CD4-positive, alpha-beta memory T cell (primary cell): ENCODE data around the gene IWS1. TPM values are rescaled to one million over a fixed set of nuclear protein-coding genes. Genes with fewer than 3 reads are reported as not detected.

ENCODE experiments used
- CTCF ChIA-PET: fragments of 350-600 bp; sonication (Branson Sonifier 250); formaldehyde crosslinking; loops from one replicate; lab custom pipeline; 2021; ENCODE audit warnings: inconsistent platforms; ENCODE audit not compliant: partially characterized antibody; lab: Charles Lee
- POLR2A ChIA-PET: fragments of 350-600 bp; sonication (Branson Sonifier 250); formaldehyde crosslinking; loops from one replicate; lab custom pipeline; 2021; ENCODE audit not compliant: partially characterized antibody; lab: Charles Lee
- DNase-seq, 5 donors: peaks; one replicate each; pipeline versions ENCODE4 v3.0.0 to v3.0.0-alpha.2; 2020 to 2022; ENCODE audit warnings: mixed read lengths in 1 of 5
- H3K27ac ChIP-seq: one replicate; pipeline ENCODE4 v1.7.0; 2013; ENCODE audit warnings: low read depth, low read length
- H3K27me3 ChIP-seq: 2 replicates; pipeline ENCODE4 v1.7.0; 2013; ENCODE audit warnings: mild to moderate bottlenecking, low read length, moderate library complexity; ENCODE audit not compliant: insufficient read depth
- H3K36me3 ChIP-seq: 2 replicates; pipeline ENCODE4 v1.7.0; 2013; ENCODE audit warnings: mild to moderate bottlenecking, low read length, moderate library complexity; ENCODE audit not compliant: insufficient read depth
- H3K4me1 ChIP-seq: 2 replicates; pipeline ENCODE4 v1.7.0; 2013; ENCODE audit warnings: mild to moderate bottlenecking, low read length, moderate library complexity; ENCODE audit not compliant: insufficient read depth
- H3K4me3 ChIP-seq, 2 donors: one replicate each; pipeline ENCODE4 v1.7.0; 2013; ENCODE audit warnings: low read length in 2 of 2, mild to moderate bottlenecking in 1 of 2
- H3K9me3 ChIP-seq, 2 donors: one replicate each; pipeline ENCODE4 v1.7.0; 2013; ENCODE audit warnings: low read length in 2 of 2, control low read depth in 1 of 2; ENCODE audit not compliant: control insufficient read depth in 1 of 2
- H3K27ac Mint-ChIP-seq, 7 donors: one replicate each; pipeline ENCODE4 v1.8.0; 2020 to 2021; ENCODE audit warnings: mixed read lengths in 7 of 7, mild to moderate bottlenecking in 6 of 7, inconsistent platforms in 3 of 7, moderate library complexity in 3 of 7
- H3K27me3 Mint-ChIP-seq, 2 donors: one replicate each; pipeline ENCODE4 v1.8.0; 2020 to 2021; ENCODE audit warnings: mixed read lengths in 2 of 2
- H3K36me3 Mint-ChIP-seq, 2 donors: one replicate each; pipeline ENCODE4 v1.8.0; 2020 to 2021; ENCODE audit warnings: mixed read lengths in 2 of 2, inconsistent platforms in 1 of 2, mild to moderate bottlenecking in 1 of 2
- H3K4me1 Mint-ChIP-seq, 4 donors: one replicate each; pipeline ENCODE4 v1.8.0; 2020 to 2021; ENCODE audit warnings: mixed read lengths in 4 of 4, mild to moderate bottlenecking in 1 of 4
- H3K4me3 Mint-ChIP-seq, 8 donors: one replicate each; pipeline ENCODE4 v1.8.0; 2020 to 2021; ENCODE audit warnings: mixed read lengths in 8 of 8, mild to moderate bottlenecking in 7 of 8, moderate library complexity in 6 of 8, inconsistent platforms in 3 of 8
- H3K9me3 Mint-ChIP-seq, 8 donors: one replicate each; pipeline ENCODE4 v1.8.0; 2020 to 2021; ENCODE audit warnings: mixed read lengths in 8 of 8, mild to moderate bottlenecking in 5 of 8, inconsistent platforms in 3 of 8, moderate library complexity in 1 of 8
- intact Hi-C: fragments of 100-400 bp; cut with micrococcal nuclease; formaldehyde crosslinking; loops from one replicate; pipeline ENCODE4 v1.15.1; 2023
- polyA plus RNA-seq, 2 donors: library from polyadenylated mRNA; unstranded; fragments of 300-500 nt; fragmentation: Illumina TruSeq; gene quantifications; one replicate each; pipeline ENCODE4 v1.2.3, GENCODE V29; 2021
- total RNA-seq, 2 experiments: library from RNA; stranded (reverse); gene quantifications; one replicate each; pipeline ENCODE4 v1.2.3, GENCODE V29; 2021

Gene IWS1
- total and polyA plus RNA-seq, 4 experiments from 2014 or later = 4.4 to 59.7 (median 47.4) TPM

- Mint-ChIP-seq H3K4me3 (no peak overlapping the region), H3K9me3 (peaks cover 1 to 20% (median 13%) of the 10 kb centered on the region in 8 donors), H3K27me3 (peaks cover 0 to 1% of the 10 kb centered on the region in 2 donors), H3K27ac (no peak overlapping the region), H3K36me3 (peaks cover 4 to 33% of the 10 kb centered on the region in 2 donors), H3K4me1 (no peaks in the 10 kb centered on the region)
- H3K27ac ChIP-seq = no peak overlapping the region
- H3K36me3 ChIP-seq = no peaks in the 10 kb centered on the region
- POLR2A ChIA-PET = no interaction called here
- no peaks in the 10 kb centered on the region for H3K27me3 ChIP-seq
- DNase-seq = no peak
- no peaks in the 10 kb centered on the region for H3K4me1 ChIP-seq
- no peak overlapping the region for H3K4me3 ChIP-seq
- CTCF ChIA-PET = no interaction called here
- H3K9me3 ChIP-seq = no peaks in the 10 kb centered on the region
- intact Hi-C loops = no loop called here
Observed at GRCh38 chr2:127449898-127450297, 76.4 kb downstream of the IWS1 start.

GRCh38 chr2:127449414-127449813, 76.9 kb downstream of the IWS1 start:
- H3K27ac ChIP-seq = no peak overlapping the region
- H3K4me1 Mint-ChIP-seq = no peaks in the 10 kb centered on the region
- intact Hi-C loops = no loop called here
- H3K27me3 Mint-ChIP-seq = peaks cover 0 to 1% of the 10 kb centered on the region in 2 donors
- H3K9me3 ChIP-seq = no peaks in the 10 kb centered on the region
- peaks cover 4 to 32% of the 10 kb centered on the region in 2 donors for H3K36me3 Mint-ChIP-seq
- H3K4me1 ChIP-seq = no peaks in the 10 kb centered on the region
- DNase-seq = no peak
- H3K4me3 Mint-ChIP-seq = no peak overlapping the region
- peaks cover 2 to 25% (median 16%) of the 10 kb centered on the region in 8 donors for H3K9me3 Mint-ChIP-seq
- no peaks in the 10 kb centered on the region for H3K36me3 ChIP-seq
- H3K27me3 ChIP-seq = no peaks in the 10 kb centered on the region
- ChIA-PET CTCF (no interaction called here), POLR2A (no interaction called here)
- H3K27ac Mint-ChIP-seq = peak overlapping the region in 1 of 7 donors; percentile 58
- no peak overlapping the region for H3K4me3 ChIP-seq

GRCh38 chr2:127448526-127448925, 77.8 kb downstream of the IWS1 start:
- no peak overlapping the region for H3K27ac Mint-ChIP-seq
- intact Hi-C loops = no loop called here
- no peaks in the 10 kb centered on the region for H3K4me1 ChIP-seq
- H3K36me3 Mint-ChIP-seq = peaks cover 4 to 27% of the 10 kb centered on the region in 2 donors
- no peak overlapping the region for H3K4me3 Mint-ChIP-seq
- H3K27ac ChIP-seq = no peak overlapping the region
- no peaks in the 10 kb centered on the region for H3K9me3 ChIP-seq
- ChIA-PET POLR2A (no interaction called here), CTCF (no interaction called here)
- H3K4me3 ChIP-seq = no peak overlapping the region
- H3K4me1 Mint-ChIP-seq = no peaks in the 10 kb centered on the region
- no peak for DNase-seq
- H3K27me3 ChIP-seq = no peaks in the 10 kb centered on the region
- peaks cover 2 to 28% (median 18%) of the 10 kb centered on the region in 8 donors for H3K9me3 Mint-ChIP-seq
- peaks cover 0 to 1% of the 10 kb centered on the region in 2 donors for H3K27me3 Mint-ChIP-seq
- H3K36me3 ChIP-seq = no peaks in the 10 kb centered on the region

- Mint-ChIP-seq H3K4me3 (no peak overlapping the region), H3K4me1 (no peaks in the 10 kb centered on the region), H3K9me3 (peaks cover 4 to 32% (median 17%) of the 10 kb centered on the region in 8 donors), H3K27me3 (no peaks in the 10 kb centered on the region), H3K27ac (no peak overlapping the region), H3K36me3 (peaks cover 0 to 1% of the 10 kb centered on the region in 2 donors)
- no peak for DNase-seq
- CTCF ChIA-PET = no interaction called here
- H3K9me3 ChIP-seq = no peaks in the 10 kb centered on the region
- H3K27me3 ChIP-seq = no peaks in the 10 kb centered on the region
- no peaks in the 10 kb centered on the region for H3K4me1 ChIP-seq
- no peaks in the 10 kb centered on the region for H3K36me3 ChIP-seq
- POLR2A ChIA-PET = no interaction called here
- H3K4me3 ChIP-seq = no peak overlapping the region
- no peak overlapping the region for H3K27ac ChIP-seq
- intact Hi-C loops = no loop called here
Observed at GRCh38 chr2:127439343-127439742, 86.9 kb downstream of the IWS1 start.

- no peaks in the 10 kb centered on the region for H3K36me3 ChIP-seq
- Mint-ChIP-seq H3K4me1 (no peaks in the 10 kb centered on the region), H3K36me3 (peaks cover 0 to 1% of the 10 kb centered on the region in 2 donors), H3K4me3 (no peak overlapping the region), H3K27me3 (no peaks in the 10 kb centered on the region), H3K27ac (no peak overlapping the region), H3K9me3 (peaks cover 4 to 26% (median 15%) of the 10 kb centered on the region in 8 donors)
- H3K27me3 ChIP-seq = no peaks in the 10 kb centered on the region
- intact Hi-C loops = no loop called here
- no peak for DNase-seq
- ChIA-PET CTCF (no interaction called here), POLR2A (no interaction called here)
- no peak overlapping the region for H3K27ac ChIP-seq
- H3K4me3 ChIP-seq = no peak overlapping the region
- no peaks in the 10 kb centered on the region for H3K4me1 ChIP-seq
- no peaks in the 10 kb centered on the region for H3K9me3 ChIP-seq
Observed at GRCh38 chr2:127437781-127438726, 88.2 kb downstream of the IWS1 start.

GRCh38 chr2:127437056-127437455, 89.2 kb downstream of the IWS1 start:
- intact Hi-C loops = no loop called here
- Mint-ChIP-seq H3K4me1 (no peaks in the 10 kb centered on the region), H3K9me3 (peaks cover 4 to 21% (median 9%) of the 10 kb centered on the region in 8 donors), H3K27ac (no peak overlapping the region), H3K27me3 (no peaks in the 10 kb centered on the region), H3K4me3 (no peak overlapping the region), H3K36me3 (peaks cover 0 to 1% of the 10 kb centered on the region in 2 donors)
- POLR2A ChIA-PET = no interaction called here
- H3K4me1 ChIP-seq = no peaks in the 10 kb centered on the region
- CTCF ChIA-PET = no interaction called here
- DNase-seq = no peak
- H3K27ac ChIP-seq = no peak overlapping the region
- H3K9me3 ChIP-seq = no peaks in the 10 kb centered on the region
- H3K27me3 ChIP-seq = no peaks in the 10 kb centered on the region
- H3K36me3 ChIP-seq = no peaks in the 10 kb centered on the region
- no peak overlapping the region for H3K4me3 ChIP-seq

- Histone ChIP-seq H3K9me3 (no peaks in the 10 kb centered on the region), H3K4me3 (no peak overlapping the region), H3K27me3 (no peaks in the 10 kb centered on the region), H3K4me1 (no peaks in the 10 kb centered on the region), H3K27ac (no peak overlapping the region), H3K36me3 (no peaks in the 10 kb centered on the region)
- no peaks in the 10 kb centered on the region for H3K36me3 Mint-ChIP-seq
- no peak overlapping the region for H3K27ac Mint-ChIP-seq
- intact Hi-C loops = no loop called here
- H3K9me3 Mint-ChIP-seq = peaks cover 0 to 7% (median 0%) of the 10 kb centered on the region in 8 donors
- no peak for DNase-seq
- ChIA-PET POLR2A (no interaction called here), CTCF (no interaction called here)
- H3K4me1 Mint-ChIP-seq = no peaks in the 10 kb centered on the region
- H3K4me3 Mint-ChIP-seq = no peak overlapping the region
- H3K27me3 Mint-ChIP-seq = no peaks in the 10 kb centered on the region
Observed at GRCh38 chr2:127434515-127434914, 91.8 kb downstream of the IWS1 start.
